Tibial nerve (tissue), 4 donors: ENCODE data around the gene HSFX1. TPM values are rescaled to one million over a fixed set of nuclear protein-coding genes. Genes with fewer than 3 reads are reported as not detected.

ENCODE experiments used
- DNase-seq, 2 donors: peaks; one replicate each; pipeline ENCODE4 v3.0.0-alpha.2; 2019; ENCODE audit warnings: low spot score in 2 of 2
- H3K27ac ChIP-seq, 4 donors: fragments of 200-600 bp; sonication (generic) in 3 of 4; one replicate each; pipeline ENCODE4 v1.5.1; 2017 to 2019; ENCODE audit warnings: mild to moderate bottlenecking in 1 of 4
- H3K27me3 ChIP-seq, 2 donors: fragments of 200-600 bp; sonication (generic) in 1 of 2; one replicate each; pipeline versions ENCODE4 v1.5.1 to v1.6.0; 2017 to 2019
- H3K36me3 ChIP-seq, 3 donors: fragments of 200-600 bp; sonication (generic); one replicate each; pipeline ENCODE4 v1.5.1; 2018 to 2019
- H3K4me1 ChIP-seq, 4 donors: fragments of 200-600 bp; sonication (generic) in 3 of 4; one replicate each; pipeline ENCODE4 v1.5.1; 2017 to 2019
- H3K4me3 ChIP-seq, 4 donors: fragments of 200-600 bp; sonication (generic) in 3 of 4; one replicate each; pipeline ENCODE4 v1.5.1; 2017 to 2019; ENCODE audit warnings: mild to moderate bottlenecking in 1 of 4, moderate library complexity in 1 of 4
- H3K9me3 ChIP-seq, 4 donors: fragments of 200-600 bp; sonication (generic) in 3 of 4; one replicate each; pipeline ENCODE4 v1.5.1; 2017 to 2019
- CTCF ChIP-seq, 5 experiments: fragments of 200-600 bp in 3 of 5; fragments of 450-650 bp in 2 of 5; sonication (generic) in 3 of 5; IDR thresholded peaks; one replicate each; pipeline ENCODE4 v1.5.1; 2016 to 2019; ENCODE audit warnings: antibody characterized with exemption in 5 of 5, mild to moderate bottlenecking in 3 of 5, moderate library complexity in 2 of 5
- EP300 ChIP-seq, 2 donors: sonication (generic); formaldehyde crosslinking; IDR thresholded peaks; one replicate each; pipeline ENCODE4 v1.6.1; 2017; ENCODE audit warnings: antibody characterized with exemption in 2 of 2, mild to moderate bottlenecking in 1 of 2
- POLR2A ChIP-seq, 2 donors: fragments of 450-650 bp; IDR thresholded peaks; one replicate each; pipeline ENCODE4 v1.6.1; 2017; ENCODE audit warnings: antibody characterized with exemption in 2 of 2, mild to moderate bottlenecking in 2 of 2, moderate library complexity in 2 of 2
- WGBS, 2 donors: methylation state at CpG; one replicate each; pipeline ENCODE4 v1.1.5; 2018; 5-methylcytosine and 5-hydroxymethylcytosine counted together
- small RNA-seq: library from RNA; depleted of rRNA; stranded (forward); fragments of <200 nt; gene quantifications from one replicate; pipeline ENCODE3, GENCODE V24; 2016
- total RNA-seq, 4 donors: library from RNA; depleted of rRNA; stranded (reverse); fragments of >200 nt; gene quantifications; one replicate each; pipeline ENCODE4 v1.1.0, GENCODE V29; 2016

HSFX1 gene
- total RNA-seq, 4 donors from 2014 or later = 1.4 to 3.0 (median 2.0) TPM

DNA sequence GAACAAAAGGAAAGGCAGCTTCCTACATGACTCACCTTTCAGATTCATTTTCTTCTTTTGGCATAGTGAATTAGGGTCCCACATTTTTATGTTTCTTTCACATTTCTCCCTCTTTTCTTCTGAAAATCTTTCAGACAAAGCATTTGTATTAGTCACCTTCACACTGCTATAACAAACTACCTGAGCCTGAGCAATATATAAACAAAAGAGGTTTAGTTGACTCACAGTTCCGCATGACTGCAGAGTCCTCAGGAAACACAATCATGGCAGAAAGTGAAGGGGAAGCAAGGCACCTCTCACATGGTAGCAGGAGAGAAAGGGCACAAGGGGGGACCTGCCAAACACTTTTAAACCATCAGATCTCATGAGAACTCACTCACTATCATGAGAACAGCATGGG, 44.8 kb downstream of the HSFX1 start:
- no peak overlapping the region for H3K4me3 ChIP-seq
- H3K27ac ChIP-seq = no peak overlapping the region
- no peaks in the 10 kb centered on the region for H3K36me3 ChIP-seq
- H3K27me3 ChIP-seq = no peaks in the 10 kb centered on the region
- no peak for TF ChIP-seq CTCF (IDR thresholded peaks at IDR 0.05)
- TF ChIP-seq EP300 (IDR thresholded peaks at IDR 0.05) = no peak
- TF ChIP-seq POLR2A (IDR thresholded peaks at IDR 0.05) = no peak
- H3K4me1 ChIP-seq = no peaks in the 10 kb centered on the region
- WGBS, 2 donors = 73 to 82% methylated on average over 1 of the region's 1 CpG
- H3K9me3 ChIP-seq = no peaks in the 10 kb centered on the region
- no peak for DNase-seq

GRCh38 chrX:149819371-149819770, 45.5 kb downstream of the HSFX1 start:
- TF ChIP-seq EP300 (IDR thresholded peaks at IDR 0.05) = no peak
- no peak for TF ChIP-seq POLR2A (IDR thresholded peaks at IDR 0.05)
- TF ChIP-seq CTCF (IDR thresholded peaks at IDR 0.05) = no peak
- Histone ChIP-seq H3K27me3 (no peaks in the 10 kb centered on the region), H3K27ac (no peak overlapping the region), H3K4me3 (no peak overlapping the region), H3K9me3 (no peaks in the 10 kb centered on the region), H3K4me1 (no peaks in the 10 kb centered on the region), H3K36me3 (no peaks in the 10 kb centered on the region)
- WGBS, 2 donors = 58 to 61% methylated on average over 2 of the region's 2 CpGs
- no peak for DNase-seq

- WGBS, 2 donors = 0 to 18% methylated on average over 3 of the region's 3 CpGs
- H3K36me3 ChIP-seq = no peaks in the 10 kb centered on the region
- no peak overlapping the region for H3K4me3 ChIP-seq
Measured at GRCh38 chrX:149825424-149825823, 51.6 kb downstream of the HSFX1 start.

More at GRCh38 chrX:149825424-149825823, 51.6 kb downstream of the HSFX1 start:
- no peaks in the 10 kb centered on the region for H3K9me3 ChIP-seq
- no peak overlapping the region for H3K27ac ChIP-seq
- TF ChIP-seq CTCF (IDR thresholded peaks at IDR 0.05) = no peak
- no peak for TF ChIP-seq POLR2A (IDR thresholded peaks at IDR 0.05)
- DNase-seq = no peak
- H3K4me1 ChIP-seq = no peaks in the 10 kb centered on the region
- H3K27me3 ChIP-seq = peaks cover 0 to 4% of the 10 kb centered on the region in 2 donors

Small RNAs within 50 kb of the gene (small RNA-seq; reads per million reads assigned to genes)
- gene AC244098.1 (not detected), gene AC244098.2 (not detected), gene AC244098.3 (not detected)

Other genes starting within 250 kb of the HSFX1 start
- 10 to 100 TPM in 3 of 4 donors, 1 to 10 TPM in 1; 9.8 to 16.5 (median 12.3) TPM for gene EOLA1, start 233.1 kb upstream of the HSFX1 start, total RNA-seq
- not detected for gene HSFX3, start 224.1 kb upstream of the HSFX1 start, total RNA-seq
- gene MAGEA9B, start 186.6 kb upstream of the HSFX1 start, total RNA-seq = not detected
- 1 to 10 TPM in 2 of 4 donors, not detected in 2; 1.2 to 3.3 TPM for gene HSFX2, start 178.8 kb upstream of the HSFX1 start, total RNA-seq
- 10 to 100 TPM; 14.7 to 29.1 (median 21.5) TPM for gene TMEM185A, start 142.3 kb upstream of the HSFX1 start, total RNA-seq
- not detected for gene MAGEA11, start 62.0 kb upstream of the HSFX1 start, total RNA-seq
- gene MAGEA9, start 7.9 kb downstream of the HSFX1 start, total RNA-seq = not detected
- gene MAGEA8, start 107.1 kb downstream of the HSFX1 start, total RNA-seq = not detected
- gene HSFX4, start 155.5 kb downstream of the HSFX1 start, total RNA-seq = not detected
- gene EOLA2, start 164.4 kb downstream of the HSFX1 start, total RNA-seq = 10 to 100 TPM; 35.0 to 40.8 (median 38.3) TPM